MM.1S (cell line): ENCODE data around the gene AKAP5.

Experiments used
- DNase-seq: peaks from one replicate; pipeline ENCODE4 v3.0.0-alpha.2; 2015
- H2AFZ ChIP-seq: fragments of 300-600 bp; sonication (generic); 2 replicates; pipeline ENCODE4 v1.6.0; 2016; ENCODE audit warnings: antibody characterized with exemption, low read length
- H3F3A ChIP-seq: fragments of 300-600 bp; sonication (generic); 2 replicates; pipeline ENCODE4 v1.6.1; 2016; ENCODE audit warnings: mild to moderate bottlenecking, antibody characterized with exemption, low read length, moderate library complexity, mixed read lengths; ENCODE audit not compliant: insufficient read depth
- H3K27ac ChIP-seq: fragments of 300-600 bp; sonication (generic); 2 replicates; pipeline ENCODE4 v1.5.1; 2016; ENCODE audit warnings: mild to moderate bottlenecking, low read length
- H3K27me3 ChIP-seq: fragments of 300-600 bp; sonication (generic); replicated peaks from 2 replicates; pipeline ENCODE4 v1.6.0; 2016; ENCODE audit warnings: low read length; ENCODE audit not compliant: insufficient read depth
- H3K36me3 ChIP-seq: fragments of 300-600 bp; sonication (generic); replicated peaks from 2 replicates; pipeline ENCODE4 v1.6.1; 2016; ENCODE audit warnings: mild to moderate bottlenecking, low read length, mixed read lengths; ENCODE audit not compliant: insufficient read depth
- H3K4me1 ChIP-seq: fragments of 300-600 bp; sonication (generic); 2 replicates; pipeline ENCODE4 v1.6.1; 2016; ENCODE audit warnings: low read length, mixed read lengths
- H3K4me2 ChIP-seq: fragments of 300-600 bp; sonication (generic); 2 replicates; pipeline ENCODE4 v1.6.0; 2016; ENCODE audit warnings: low read depth, low read length
- H3K4me3 ChIP-seq: fragments of 300-600 bp; sonication (generic); 2 replicates; pipeline ENCODE4 v1.5.1; 2016; ENCODE audit warnings: low read length, mixed read lengths
- H3K79me2 ChIP-seq: fragments of 300-600 bp; sonication (generic); 2 replicates; pipeline ENCODE4 v1.6.1; 2016; ENCODE audit warnings: mixed run types, low read length, mixed read lengths
- H3K9ac ChIP-seq: fragments of 300-600 bp; sonication (generic); 2 replicates; pipeline ENCODE4 v1.6.1; 2016; ENCODE audit warnings: low read length, mixed read lengths
- H3K9me2 ChIP-seq: fragments of 300-600 bp; sonication (generic); replicated peaks from 2 replicates; pipeline ENCODE4 v1.6.1; 2016; ENCODE audit warnings: mild to moderate bottlenecking, low read length, mixed read lengths; ENCODE audit not compliant: insufficient read depth
- H3K9me3 ChIP-seq: fragments of 300-600 bp; sonication (generic); replicated peaks from 2 replicates; pipeline ENCODE4 v1.6.1; 2016; ENCODE audit warnings: mild to moderate bottlenecking, low read length, mixed read lengths; ENCODE audit not compliant: insufficient read depth
- H4K20me1 ChIP-seq: fragments of 300-600 bp; sonication (generic); 2 replicates; pipeline ENCODE4 v1.6.1; 2016; ENCODE audit warnings: mild to moderate bottlenecking, low read length, moderate library complexity, mixed read lengths; ENCODE audit not compliant: insufficient read depth
- EZH2 ChIP-seq: fragments of 300-600 bp; sonication (generic); optimal IDR thresholded peaks from 2 replicates; pipeline ENCODE3; 2017; ENCODE audit warnings: low read depth, mild to moderate bottlenecking, antibody characterized with exemption, low read length, mixed read lengths
- EZH2phosphoT487 ChIP-seq: fragments of 300-600 bp; sonication (generic); IDR thresholded peaks from 2 replicates; pipeline ENCODE4 v1.6.1; 2018; ENCODE audit warnings: antibody characterized with exemption, low read length
- TF ChIP-seq, protein P1 (sequence below): fragments of 300-600 bp; sonication (generic); IDR thresholded peaks from 2 replicates; pipeline ENCODE4 v1.5.1; 2016; ENCODE audit warnings: antibody characterized with exemption, low read length, mixed read lengths

Gene AKAP5

DNA sequence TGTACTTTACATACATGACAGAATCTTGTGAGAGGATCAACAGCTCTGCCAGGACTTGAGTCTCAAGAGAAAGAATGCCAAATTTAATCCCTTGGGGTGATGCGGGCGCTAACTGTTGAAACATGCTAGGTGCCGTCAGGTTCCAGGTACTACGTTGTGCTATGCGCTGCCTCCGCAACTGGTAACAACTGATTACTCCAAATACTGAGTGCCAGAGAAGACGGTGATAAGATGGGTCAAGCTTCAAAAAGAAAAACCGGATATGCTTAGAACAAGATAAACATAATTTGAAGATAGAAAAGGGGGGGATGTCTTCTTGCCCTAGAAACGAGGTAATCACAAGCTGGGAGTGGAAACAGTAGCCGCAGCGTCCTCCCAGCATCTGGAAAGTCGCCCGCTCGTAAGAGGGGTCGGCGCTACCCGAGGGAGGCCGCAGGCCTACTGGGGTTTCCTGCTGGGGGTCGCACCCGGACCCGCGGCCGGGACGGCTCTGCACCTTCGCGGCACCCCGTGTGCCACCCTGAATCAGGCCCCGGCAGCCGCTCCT lies 37.7 kb downstream of the AKAP5 start:
- TF ChIP-seq EZH2 (no peak), EZH2phosphoT487 (no peak)
- TF ChIP-seq, protein P1, sequence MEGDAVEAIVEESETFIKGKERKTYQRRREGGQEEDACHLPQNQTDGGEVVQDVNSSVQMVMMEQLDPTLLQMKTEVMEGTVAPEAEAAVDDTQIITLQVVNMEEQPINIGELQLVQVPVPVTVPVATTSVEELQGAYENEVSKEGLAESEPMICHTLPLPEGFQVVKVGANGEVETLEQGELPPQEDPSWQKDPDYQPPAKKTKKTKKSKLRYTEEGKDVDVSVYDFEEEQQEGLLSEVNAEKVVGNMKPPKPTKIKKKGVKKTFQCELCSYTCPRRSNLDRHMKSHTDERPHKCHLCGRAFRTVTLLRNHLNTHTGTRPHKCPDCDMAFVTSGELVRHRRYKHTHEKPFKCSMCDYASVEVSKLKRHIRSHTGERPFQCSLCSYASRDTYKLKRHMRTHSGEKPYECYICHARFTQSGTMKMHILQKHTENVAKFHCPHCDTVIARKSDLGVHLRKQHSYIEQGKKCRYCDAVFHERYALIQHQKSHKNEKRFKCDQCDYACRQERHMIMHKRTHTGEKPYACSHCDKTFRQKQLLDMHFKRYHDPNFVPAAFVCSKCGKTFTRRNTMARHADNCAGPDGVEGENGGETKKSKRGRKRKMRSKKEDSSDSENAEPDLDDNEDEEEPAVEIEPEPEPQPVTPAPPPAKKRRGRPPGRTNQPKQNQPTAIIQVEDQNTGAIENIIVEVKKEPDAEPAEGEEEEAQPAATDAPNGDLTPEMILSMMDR: no peak
- peak overlapping the region; percentile 53 for H2AFZ ChIP-seq
- no peaks in the 10 kb centered on the region for H3K9me2 ChIP-seq
- peak; percentile 26 for DNase-seq
- 0 out of 2 replicates have a peak, but pooled peaks cover 2% of the 10 kb centered on the region for H3K4me1 ChIP-seq
- no peaks in the 10 kb centered on the region for H3K27me3 ChIP-seq
- H4K20me1 ChIP-seq: no peaks in the 10 kb centered on the region
- peak overlapping the region; percentile 99 for H3K9ac ChIP-seq
- no peaks in the 10 kb centered on the region for H3K9me3 ChIP-seq
- H3K4me2 ChIP-seq: peak overlapping the region; percentile 89
- H3K4me3 ChIP-seq: peak overlapping the region; percentile 86
- H3K36me3 ChIP-seq: no peaks in the 10 kb centered on the region
- H3K27ac ChIP-seq: peak overlapping the region; percentile 100
- peaks cover 38% of the 10 kb centered on the region for H3F3A ChIP-seq
- peaks cover 68% of the 10 kb centered on the region for H3K79me2 ChIP-seq

DNA sequence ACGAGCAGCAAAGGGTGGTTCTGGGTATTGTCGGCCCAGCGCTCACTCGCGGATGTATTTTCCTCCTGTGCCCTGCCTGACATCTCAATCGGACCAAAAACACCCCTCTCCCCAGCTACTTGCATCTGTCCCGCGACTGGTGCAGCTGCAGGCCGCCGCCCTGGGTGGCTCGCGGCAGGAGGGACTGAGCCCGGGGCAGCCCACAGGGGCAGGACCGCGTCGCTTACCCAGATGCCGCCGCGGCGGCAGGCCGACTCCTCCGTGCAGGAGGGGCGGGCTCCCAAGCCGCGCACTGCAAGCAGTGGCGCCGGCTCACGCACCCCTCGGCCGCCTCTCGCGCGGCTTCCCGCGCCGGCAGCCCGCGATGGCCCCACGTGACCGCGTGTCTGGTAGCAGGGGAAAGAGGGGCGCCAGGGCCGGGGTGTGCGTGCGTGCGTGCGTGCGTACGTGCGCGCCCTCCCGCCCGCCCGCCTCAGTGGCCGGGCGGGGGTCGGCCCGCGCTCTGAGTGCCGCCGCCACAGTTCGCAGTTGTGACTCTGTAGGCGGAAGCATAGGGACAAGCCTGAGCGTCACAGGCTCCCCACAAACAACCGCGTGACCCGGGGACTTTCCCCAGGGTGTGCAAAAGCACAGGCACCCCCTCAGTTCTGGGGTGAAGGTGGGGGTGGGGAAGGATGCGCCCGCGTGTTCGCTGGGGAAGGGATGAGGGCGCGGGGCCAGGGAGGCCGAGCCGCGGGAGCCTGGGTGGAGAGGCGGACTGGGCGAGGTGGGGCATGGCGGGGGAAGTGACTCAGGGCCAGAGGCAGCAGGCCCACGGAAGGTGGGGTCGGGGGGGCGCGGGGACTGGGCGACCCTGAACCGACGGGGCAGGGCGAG lies 38.4 kb downstream of the AKAP5 start, which contains the start of gene ZBTB25:
Gene ZBTB25, minus strand, starts transcription at position 405 of the 876 bp plus-strand sequence. CDS start 13,305 bp downstream, outside the sequence.
- H3K4me1 ChIP-seq: peaks cover 3% of the 10 kb centered on the region
- H2AFZ ChIP-seq: peak within 1 kb of the TSS; percentile 53
- H3K4me3 ChIP-seq: peak within 1 kb of the TSS; percentile 86
- H3K4me2 ChIP-seq: peak within 1 kb of the TSS; percentile 89
- H3K36me3 ChIP-seq: no peaks in the 10 kb centered on the region
- peak within 1 kb of the TSS; percentile 99 for H3K9ac ChIP-seq
- H4K20me1 ChIP-seq: no peaks in the 10 kb centered on the region
- DNase-seq: peak; percentile 87
- peak within 1 kb of the TSS; percentile 100 for H3K27ac ChIP-seq
- H3K9me3 ChIP-seq: no peaks in the 10 kb centered on the region
- peaks cover 38% of the 10 kb centered on the region for H3F3A ChIP-seq
- no peaks in the 10 kb centered on the region for H3K27me3 ChIP-seq
- no peak for TF ChIP-seq EZH2phosphoT487
- TF ChIP-seq, protein P1: no peak
- no peak for TF ChIP-seq EZH2
- H3K9me2 ChIP-seq: no peaks in the 10 kb centered on the region
- H3K79me2 ChIP-seq: peaks cover 75% of the 10 kb centered on the region

DNA sequence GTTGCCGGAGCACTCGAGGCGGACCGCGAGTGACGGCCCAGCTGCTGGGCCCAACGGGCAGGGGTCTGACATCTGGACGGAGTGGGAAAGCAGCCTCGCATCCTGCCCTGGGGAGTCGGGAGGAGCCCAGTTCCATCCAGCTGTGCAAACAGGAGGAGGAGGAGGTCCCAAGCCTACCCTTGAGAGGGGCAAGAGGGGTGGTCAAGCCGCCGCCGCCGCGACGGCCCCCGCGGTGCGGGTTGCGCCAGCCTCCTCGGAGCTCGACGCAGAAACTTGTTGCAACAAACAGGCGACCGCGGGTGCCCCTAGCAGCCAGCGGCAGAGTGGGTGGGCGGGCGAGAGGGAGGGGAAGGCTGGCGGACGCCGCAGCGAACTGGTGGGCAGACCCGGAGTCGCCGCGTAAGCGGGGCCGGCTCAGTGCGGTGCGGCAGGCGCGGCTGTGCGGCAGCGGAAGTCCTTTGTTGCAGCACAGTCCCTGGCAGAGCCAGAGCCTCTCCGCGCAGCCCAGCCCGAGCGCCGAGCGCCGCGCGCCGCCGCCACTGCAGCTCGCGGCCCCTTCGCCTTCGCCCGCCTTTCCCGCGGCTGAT lies 39.1 kb downstream of the AKAP5 start, which contains the start of gene ZBTB1:
Gene ZBTB1, plus strand, starts transcription at position 461 of the 587 bp plus-strand sequence. CDS start 16,735 bp downstream, outside the sequence.
- peak within 1 kb of the TSS; percentile 100 for H3K27ac ChIP-seq
- H3K4me1 ChIP-seq: peaks cover 7% of the 10 kb centered on the region
- H2AFZ ChIP-seq: no peak within 1 kb of the TSS

More for the DNA sequence above, 39.1 kb downstream of the AKAP5 start, which contains the start of gene ZBTB1:
- no peaks in the 10 kb centered on the region for H3K9me3 ChIP-seq
- H4K20me1 ChIP-seq: no peaks in the 10 kb centered on the region
- no peaks in the 10 kb centered on the region for H3K9me2 ChIP-seq
- H3K4me2 ChIP-seq: peak within 1 kb of the TSS; percentile 74
- H3K79me2 ChIP-seq: peaks cover 82% of the 10 kb centered on the region
- H3K36me3 ChIP-seq: no peaks in the 10 kb centered on the region
- DNase-seq: peak; percentile 62
- H3K27me3 ChIP-seq: no peaks in the 10 kb centered on the region
- H3K9ac ChIP-seq: peak within 1 kb of the TSS; percentile 99
- peaks cover 38% of the 10 kb centered on the region for H3F3A ChIP-seq
- TF ChIP-seq EZH2 (no peak), EZH2phosphoT487 (no peak)
- TF ChIP-seq, protein P1: no peak
- H3K4me3 ChIP-seq: peak within 1 kb of the TSS; percentile 78
